HT1080 (cell line): ENCODE measurements around the gene AAMP. TPM values are rescaled to one million over a fixed set of nuclear protein-coding genes. Genes with fewer than 3 reads are reported as not detected.
"Not testable (repeated sequence)": the region's sequence is repeated elsewhere in the genome, so short reads cannot be mapped to it uniquely, and the experiment has no call there.

ENCODE experiments used
- DNase-seq: peaks from one replicate; pipeline ENCODE4 v3.0.0-alpha.2; 2015; ENCODE audit warnings: low read depth
- polyA plus RNA-seq, 2 experiments: library from polyadenylated mRNA; depleted of rRNA; stranded (reverse); fragments of >200 nt; gene quantifications; 2 replicates each; pipeline ENCODE4 v1.2.3, GENCODE V29; 2015
- total RNA-seq: library from RNA; depleted of rRNA; stranded (reverse); fragments of >200 nt; shearing (Covaris generic); gene quantifications from 2 replicates; pipeline ENCODE4 v1.2.3, GENCODE V29; 2014; rRNA removed

AAMP gene, protein sequence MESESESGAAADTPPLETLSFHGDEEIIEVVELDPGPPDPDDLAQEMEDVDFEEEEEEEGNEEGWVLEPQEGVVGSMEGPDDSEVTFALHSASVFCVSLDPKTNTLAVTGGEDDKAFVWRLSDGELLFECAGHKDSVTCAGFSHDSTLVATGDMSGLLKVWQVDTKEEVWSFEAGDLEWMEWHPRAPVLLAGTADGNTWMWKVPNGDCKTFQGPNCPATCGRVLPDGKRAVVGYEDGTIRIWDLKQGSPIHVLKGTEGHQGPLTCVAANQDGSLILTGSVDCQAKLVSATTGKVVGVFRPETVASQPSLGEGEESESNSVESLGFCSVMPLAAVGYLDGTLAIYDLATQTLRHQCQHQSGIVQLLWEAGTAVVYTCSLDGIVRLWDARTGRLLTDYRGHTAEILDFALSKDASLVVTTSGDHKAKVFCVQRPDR
- 226 and 244 TPM in 2 replicates for total RNA-seq
- polyA plus RNA-seq (2015; cell fraction: cytosol; rRNA removed), result 213 and 235 TPM in 2 replicates
- 163 and 207 TPM in 2 replicates for polyA plus RNA-seq (2015; cell fraction: nucleus; rRNA removed)

DNA sequence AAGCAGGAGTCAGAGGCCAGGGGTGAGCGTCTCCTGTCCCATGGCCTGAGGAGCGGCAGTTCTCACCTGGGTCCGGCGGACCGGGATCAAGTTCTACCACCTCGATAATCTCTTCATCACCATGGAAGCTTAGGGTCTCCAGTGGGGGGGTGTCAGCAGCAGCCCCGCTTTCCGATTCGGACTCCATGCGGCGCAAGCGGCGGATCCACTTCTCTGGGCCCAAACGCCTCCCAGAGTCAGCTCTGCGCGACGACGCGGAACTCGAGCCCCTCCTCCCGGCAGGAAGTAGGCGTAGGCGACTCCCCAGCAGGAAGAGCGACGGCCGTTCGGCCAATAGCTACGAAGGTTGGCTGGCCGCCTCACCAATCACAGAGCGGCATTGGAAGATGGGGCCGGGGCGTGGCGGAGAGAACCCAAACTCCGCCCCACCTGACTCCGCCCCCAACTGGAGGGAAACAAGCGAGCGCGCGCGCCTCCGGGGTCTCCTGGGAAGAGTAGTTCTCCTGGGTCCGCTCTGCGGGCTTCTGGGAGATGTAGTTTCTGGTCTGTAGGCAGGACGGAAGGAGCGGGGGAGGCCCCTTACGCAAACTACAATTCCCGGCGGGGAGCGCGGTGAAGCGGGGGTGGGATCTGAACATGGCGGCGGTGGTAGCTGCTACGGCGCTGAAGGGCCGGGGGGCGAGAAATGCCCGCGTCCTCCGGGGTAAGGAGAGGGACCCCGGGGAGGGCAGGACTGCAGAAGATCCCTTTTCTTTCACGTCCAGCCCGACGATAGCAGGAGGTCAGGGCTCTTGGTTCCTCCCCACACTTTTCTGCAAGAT, at the start of gene AAMP, which contains the start of gene PNKD:
TSS of gene AAMP (minus strand) at position 238 of the 821 bp plus-strand sequence. CDS start at position 187, 51 bp downstream.
TSS of gene PNKD (plus strand) at position 620 of the 821 bp plus-strand sequence. CDS start at position 637, 17 bp downstream.
- DNase-seq, result peak; percentile 100

DNA sequence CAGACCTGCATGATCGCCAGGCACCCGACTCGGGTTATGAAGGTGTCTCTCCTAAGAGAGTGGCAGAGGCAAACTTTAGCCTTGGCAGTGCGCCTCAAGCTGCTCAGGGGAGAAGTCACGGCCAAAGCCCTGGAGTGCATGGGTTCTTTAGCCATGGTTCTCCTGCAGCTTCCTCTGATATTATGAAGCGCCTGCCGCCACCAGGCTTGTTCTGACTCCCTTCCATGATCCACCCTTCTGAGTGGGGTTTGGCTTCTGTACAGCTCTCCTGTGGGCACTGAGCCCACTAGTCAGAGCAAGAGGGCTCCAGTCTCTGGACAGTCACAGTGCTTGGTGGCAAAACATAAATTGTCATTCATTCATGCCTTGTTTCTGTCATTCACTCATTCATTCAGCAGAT, 48.3 kb upstream of the AAMP start:
- DNase-seq, result no peak

DNA sequence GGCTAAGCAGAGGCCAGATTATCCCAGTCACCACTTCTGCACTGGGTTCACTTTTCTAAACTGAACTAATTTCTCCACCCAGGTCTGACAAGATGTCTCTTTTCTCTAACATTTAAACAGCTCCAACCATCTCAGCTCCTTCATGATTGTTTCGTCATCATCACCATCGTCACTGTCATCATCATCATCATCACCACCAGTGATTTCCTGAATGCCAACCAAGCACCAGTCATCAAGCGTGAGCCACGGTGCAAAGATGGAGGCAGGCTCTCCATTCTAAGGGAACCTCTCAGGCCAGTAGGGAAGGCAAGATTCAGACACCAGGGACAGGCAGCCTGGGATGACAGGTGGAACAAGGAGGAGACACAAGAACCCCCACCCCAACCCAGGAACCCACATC, 47.9 kb upstream of the AAMP start:
- no peak for DNase-seq

DNA sequence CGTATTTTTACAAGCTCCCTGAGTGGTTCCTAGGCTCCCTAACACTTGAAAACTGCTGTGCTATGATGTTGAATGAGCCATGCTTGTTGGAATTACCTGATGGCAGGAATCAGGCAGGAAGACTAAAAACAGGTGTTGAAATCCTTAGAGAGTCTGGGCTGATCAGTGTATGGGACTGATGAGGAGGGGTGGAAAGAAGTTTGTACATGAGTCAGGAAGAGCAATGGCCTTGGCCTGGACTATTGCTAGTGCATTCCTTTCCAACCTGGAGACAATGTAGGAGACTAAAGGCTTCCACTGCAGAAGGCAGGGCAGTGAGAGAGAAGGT, 47.3 kb upstream of the AAMP start:
- no peak for DNase-seq

DNA sequence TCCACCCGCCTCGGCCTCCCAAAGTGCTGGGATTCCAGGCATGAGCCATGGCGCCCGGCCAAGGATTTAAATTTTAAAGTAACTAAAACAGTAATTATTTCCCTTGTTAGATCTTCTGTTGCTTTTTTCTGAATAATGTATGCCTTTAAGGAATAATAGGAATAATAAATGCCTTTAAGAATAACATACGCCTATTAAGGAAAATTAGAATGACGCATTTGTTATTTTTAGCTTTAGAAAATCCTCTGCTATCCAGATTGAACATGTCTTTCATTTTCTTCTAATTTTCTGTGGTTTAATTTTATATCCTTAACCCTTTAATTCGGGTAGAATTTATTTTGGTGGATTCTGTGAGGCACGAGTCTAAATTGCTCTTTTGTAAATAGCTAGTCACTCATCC, 45.5 kb upstream of the AAMP start:
- no peak for DNase-seq

DNA sequence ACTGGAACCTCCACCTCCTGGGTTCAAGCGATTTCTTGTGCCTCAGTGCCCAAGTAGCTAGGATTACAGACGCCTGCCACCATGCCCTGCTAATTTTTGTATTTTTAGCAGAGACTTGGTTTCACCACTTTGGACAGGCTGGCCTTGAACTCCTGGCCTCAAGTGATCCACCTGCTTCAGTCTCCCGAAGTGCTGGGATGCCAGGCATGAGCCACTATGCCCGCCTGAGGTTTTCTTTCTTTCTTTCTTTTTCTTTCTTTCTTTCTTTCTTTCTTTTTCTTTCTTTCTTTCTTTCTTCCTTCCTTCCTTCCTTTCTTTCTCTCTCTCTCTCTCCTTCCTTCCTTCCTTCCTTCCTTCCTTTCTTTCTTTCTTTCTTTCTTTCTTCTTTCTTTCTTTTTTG, 44.8 kb upstream of the AAMP start:
- not testable (repeated sequence) for DNase-seq

DNA sequence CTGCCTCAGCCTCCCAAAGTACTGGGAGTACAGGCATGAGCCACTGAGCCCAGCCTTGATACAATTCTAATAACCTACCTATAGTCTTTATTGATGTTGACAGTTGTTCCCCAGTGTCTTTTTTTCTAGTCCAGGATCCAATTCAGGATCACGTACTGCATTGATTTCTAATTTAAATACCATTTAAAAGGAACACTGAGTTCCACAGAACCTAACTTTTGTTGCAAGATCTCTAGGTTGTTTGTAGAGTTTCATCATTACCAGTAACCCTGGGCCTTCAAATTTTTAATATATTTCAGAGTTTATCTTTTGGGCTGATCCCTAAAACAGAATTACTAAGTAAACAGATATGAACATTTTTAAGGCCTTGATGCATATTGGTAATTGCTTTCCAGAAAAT, 43.4 kb upstream of the AAMP start:
- DNase-seq, result no peak

DNA sequence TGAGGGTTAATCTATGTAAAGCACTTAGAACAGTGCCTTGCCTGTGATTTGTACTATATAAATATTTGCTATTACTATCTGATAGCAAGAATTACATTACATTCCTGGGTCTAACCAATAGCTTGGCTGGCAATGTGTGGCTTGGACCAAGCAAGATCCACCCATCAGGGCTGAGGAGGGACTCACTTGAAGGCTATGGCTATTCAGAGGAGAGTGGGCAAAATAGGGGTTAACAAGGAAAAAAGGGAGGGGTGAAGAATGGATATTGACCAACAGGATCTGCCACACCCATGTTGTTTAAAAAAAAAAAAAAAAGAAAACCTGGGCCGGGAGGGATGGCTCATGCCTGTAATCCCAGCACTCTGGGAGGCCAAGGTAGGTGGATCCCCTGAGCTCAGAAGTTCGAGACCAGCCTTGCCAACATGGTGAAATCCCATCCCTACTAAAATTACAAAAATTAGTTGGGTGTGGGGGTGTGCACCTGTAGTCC, 42.4 kb upstream of the AAMP start:
- DNase-seq, result no peak

DNA sequence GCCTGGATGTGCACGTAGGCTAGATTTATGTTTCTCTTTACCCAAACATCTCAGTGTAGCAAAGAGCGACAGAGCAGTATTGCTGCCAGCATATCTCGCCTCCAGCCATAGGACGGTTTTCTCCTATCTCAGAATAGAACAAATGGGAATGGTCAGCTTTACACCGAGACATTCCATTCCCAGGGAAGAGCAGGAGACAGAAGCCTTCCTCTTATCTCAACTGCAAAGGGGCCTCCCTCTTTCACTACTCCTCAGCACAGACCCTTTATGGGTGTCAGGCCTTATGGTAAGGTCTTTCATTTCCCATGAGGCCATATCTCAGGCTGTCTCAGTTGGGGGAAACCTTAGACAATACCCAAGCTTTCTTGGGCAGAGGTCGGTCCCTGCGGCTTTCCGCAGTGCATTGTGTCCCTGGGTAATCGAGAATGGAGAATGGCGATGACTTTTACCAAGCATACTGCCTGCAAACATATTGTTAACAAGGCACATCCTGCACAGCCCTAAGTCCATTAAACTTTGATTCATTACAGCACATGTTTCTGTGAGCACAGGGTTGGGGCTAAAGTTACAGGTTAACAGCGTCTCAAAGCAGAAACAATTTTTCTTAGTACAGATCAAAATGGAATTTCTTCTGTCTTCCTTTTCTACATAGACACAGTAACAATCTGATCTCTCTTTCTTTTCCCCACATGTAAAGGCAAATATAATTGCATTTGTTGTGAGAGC, 41.8 kb upstream of the AAMP start:
- not testable (repeated sequence) for DNase-seq

DNA sequence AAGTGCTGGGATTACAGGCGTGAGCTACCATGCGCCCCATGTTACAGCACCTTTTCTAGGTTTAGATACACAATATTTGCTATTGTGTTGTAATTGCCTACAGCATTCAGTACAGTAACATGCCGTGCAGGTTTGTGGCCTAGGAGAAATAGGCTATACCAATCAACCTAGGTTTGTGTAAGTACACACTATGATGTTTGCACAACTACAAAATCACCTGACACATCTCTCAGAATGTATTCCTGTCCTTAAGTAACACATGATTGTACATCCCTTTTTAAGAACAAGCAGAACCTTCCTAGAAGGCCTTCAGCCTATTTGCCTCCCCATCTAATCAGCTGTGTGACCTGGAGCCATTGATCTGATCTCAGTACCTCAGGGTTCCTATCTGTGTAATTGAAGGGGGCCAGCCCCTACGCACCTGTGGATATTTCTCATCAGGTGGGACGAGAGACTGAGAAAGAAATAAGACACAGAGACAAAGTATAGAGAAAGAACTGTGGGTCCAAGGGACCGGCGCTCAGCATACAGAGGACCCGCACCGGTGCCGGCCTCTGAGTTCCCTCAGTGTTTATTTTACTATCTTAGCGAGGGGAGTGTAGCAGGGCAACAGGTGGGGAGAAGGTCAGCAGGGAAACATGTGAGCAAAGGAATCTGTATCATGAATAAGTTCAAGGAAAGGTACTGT, 41.1 kb upstream of the AAMP start:
- DNase-seq, result no peak

DNA sequence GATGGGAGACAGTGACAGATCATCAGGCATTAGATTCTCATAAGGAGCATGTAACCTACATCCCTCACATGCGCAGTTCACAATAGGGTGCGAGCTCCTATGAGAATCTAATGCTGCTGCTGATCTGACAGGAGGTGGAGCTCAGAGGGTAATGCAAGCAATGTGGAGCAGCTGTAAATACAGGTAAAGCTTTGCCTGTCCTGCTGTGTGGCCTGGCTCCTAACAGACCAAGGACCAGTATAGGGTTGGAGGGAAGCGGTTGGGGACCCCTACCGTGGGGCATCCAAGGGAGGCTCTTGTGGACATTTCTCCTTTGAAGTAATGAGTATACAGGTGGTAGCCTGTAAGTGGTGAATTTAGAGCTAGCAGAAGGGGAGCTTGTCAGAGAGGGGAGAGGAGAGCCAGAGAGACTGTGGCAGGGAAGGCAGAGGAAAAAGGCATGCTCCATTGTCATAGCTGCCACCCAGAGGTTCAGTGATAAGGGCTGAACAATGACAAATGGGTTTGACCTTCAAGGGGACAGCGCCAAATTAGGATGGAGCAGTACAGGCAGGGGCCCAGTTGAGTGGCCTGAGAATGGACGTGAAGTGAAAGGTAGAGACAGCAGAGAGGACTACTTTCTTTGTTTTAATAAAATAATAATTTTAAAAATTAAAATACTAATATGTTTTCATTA, 37.6 kb upstream of the AAMP start:
- DNase-seq, result no peak

DNA sequence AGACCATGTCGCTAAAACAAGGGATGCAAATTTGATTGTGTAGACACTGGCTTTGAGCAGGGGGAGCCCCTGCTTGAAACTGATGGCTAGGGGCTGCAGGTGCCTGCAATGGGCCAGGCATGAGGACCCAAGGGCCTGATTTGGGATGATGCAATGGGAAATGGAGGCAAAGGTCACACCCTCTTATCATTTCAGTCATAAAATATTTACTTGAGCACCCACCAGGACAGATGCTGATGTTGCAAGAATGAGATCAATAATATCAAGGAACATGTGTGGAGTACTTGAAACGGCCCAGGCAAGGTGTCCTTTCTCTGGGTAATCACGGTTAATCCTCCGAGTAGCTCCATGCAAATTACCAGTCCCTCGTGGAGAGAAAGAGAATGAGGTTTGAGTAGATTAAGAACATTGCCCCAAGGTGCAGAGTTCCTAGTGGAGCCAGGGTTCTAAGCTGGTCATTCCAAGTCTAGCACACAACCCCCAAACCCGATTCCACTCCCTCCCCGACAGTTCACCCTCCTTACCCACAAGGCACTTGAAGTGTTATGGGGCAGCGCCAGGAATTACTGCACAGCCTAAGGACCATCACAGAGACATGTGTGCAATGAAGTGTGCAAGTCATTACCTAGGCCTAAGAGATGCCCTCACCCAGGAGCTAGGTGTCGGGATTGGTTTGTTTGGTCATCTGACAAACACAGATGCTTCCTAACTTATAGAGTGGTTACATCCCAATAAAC, 36.4 kb upstream of the AAMP start:
- no peak for DNase-seq

DNA sequence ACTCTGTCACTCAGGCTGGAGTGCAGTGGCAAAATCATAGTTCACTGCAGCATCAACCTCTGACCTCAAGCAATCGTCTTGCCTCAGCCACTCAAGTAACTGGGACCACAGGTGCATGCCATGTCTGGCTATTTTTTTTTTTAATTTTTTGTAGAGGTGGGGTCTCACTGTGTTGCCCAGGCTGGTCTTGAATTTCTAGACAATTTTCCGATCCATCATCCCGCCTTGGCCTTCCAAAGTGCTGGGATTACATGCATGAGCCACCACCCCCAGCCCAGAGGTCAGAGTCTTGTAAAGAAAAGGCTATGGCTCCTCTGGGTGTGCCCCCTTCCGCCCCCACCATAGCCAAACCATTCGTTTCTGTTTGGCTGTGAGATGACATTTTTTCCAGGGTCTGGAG, 35.4 kb upstream of the AAMP start:
- no peak for DNase-seq

DNA sequence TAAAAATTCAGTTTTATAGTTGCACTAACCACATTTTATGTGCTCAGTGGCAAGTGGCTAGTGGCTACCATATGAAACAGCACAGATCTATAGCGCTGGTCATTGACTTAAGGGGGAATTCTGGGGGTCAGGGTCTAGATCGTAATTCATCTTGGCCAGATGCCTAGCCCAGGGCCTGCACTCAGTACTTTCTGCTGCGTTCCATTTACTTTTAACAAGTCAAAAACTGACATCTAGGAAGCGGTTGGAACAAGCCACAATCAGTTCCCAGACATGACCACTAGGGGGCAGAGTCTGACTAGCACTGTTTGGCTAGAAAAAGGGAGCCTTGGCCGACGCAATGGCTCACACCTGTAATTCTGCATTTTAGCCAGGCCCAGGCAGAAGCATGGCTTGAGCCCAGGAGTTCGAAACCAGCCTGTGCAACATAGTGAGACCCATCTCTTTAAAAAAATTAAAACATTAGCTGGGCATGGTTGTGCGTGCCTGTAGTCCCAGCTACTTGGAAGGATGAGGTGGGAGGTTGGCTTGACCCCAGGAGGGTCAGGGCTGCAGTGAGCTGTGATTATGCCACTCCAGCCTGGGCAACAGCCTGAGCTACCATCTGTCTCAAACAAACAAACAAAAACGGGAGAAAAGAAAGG, 31.4 kb upstream of the AAMP start:
- peak; percentile 80 for DNase-seq

DNA sequence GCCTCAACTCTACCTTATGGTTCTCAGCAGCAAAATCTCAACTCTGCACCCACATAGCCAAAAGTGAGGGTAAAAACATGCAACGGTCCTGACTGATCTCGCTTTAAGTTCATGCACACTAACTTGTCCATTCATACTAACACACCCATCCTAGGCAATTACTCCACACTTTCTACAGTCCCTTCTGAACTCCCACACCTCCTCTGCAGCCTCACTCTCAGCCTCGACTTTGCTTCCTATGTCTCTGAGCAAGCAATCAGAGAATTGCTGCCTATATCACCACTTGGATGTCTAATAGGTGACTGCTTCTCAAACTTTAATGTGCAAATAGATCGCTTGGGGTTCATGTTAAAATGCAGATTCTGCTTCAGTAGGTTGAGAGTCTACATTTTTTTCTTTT, 30.2 kb upstream of the AAMP start:
- no peak for DNase-seq

DNA sequence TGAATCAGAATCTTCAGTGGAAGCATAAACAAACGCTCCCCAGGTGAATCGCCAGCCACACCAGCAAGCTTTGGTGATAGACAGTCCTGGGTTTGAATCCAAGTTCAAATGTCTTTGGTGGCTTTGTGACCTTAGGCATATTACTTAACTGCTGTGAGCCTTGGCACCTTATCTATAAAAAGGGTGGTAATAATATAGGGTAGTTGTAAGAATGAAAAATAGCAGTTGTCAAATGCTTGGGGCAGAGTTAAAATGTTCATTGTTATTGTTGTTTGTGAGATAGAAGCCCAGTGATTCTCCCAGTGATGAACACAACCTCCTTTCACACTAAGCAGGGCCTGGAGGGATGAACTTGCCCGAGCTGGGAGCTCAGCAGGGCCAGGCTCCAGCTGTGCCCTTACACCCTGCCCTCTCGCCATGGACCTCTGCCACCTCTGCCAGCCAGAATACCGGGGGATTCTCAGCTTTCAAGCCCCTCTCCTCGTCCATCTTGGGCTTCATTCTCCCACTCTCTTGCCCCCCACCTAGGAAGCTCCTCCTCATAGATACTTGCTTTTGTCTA, 28.5 kb upstream of the AAMP start:
- DNase-seq, result no peak

DNA sequence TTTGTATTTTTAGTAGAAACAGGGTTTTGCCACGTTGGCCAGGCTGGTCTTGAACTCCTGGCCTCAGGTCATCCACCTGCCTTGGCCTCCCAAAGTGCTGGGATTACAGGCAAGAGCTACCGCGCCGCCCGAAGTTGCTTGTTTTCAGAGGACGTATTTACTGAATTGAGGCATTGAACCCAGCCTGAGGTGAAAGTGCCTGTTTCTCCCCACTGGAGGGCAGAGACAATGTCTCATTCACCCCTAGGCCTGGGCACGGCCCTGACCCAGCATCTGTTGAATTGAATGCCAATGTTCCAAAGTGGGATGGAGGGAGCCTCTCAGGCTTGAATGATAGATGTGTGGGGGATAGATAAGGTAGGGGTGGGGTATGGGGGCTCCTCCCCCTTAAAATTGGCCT, 26.9 kb upstream of the AAMP start:
- DNase-seq, result no peak

DNA sequence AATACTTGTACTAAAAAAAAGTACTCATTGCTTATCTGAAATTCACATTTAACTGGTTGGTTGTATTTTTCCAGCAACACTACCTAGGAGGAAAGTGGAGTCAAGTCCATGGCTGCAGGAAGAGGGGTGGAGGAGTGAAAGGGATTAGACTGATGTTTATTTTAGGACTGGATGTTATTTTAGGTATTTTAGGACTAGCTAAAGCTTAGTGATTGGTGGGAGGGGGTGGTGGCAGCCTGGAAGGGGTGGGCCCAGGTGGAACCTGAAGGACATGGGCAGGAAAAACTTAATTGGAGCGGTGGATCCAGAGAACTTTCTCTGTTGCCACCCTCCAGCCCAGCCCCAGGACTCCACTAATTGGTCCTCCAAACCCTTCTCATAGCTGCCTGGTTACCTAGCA, 26.3 kb upstream of the AAMP start:
- no peak for DNase-seq

DNA sequence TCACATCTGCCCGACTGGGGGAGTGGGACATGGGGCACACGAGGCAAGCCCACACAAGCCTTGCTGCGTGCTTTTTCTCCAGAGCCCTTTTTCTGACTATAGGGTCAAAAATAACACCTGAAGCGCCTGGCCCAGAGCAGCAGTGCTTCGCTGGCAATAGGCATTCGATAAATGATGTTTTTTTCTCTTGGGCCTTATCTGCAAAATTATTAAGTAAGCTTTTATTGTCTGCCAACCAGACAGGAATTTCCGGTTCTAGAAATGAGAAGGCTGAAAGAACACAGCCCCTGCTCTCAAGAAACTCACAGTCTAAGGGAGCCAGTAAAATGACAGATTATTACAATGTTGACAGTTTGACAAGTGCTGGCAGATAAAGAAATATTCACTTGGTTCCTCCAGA, 25.1 kb upstream of the AAMP start:
- DNase-seq, result no peak
